H1 (cell line): Measurements from ENCODE around the gene IGSF1. TPM values are rescaled to one million over a fixed set of nuclear protein-coding genes. Genes with fewer than 3 reads are reported as not detected.

Experiments
- CTCF ChIA-PET: fragments of 300-600 bp; sonication (Branson Sonifier 250); formaldehyde crosslinking; loops from one replicate; lab custom pipeline; 2021; ENCODE audit not compliant: partially characterized antibody; lab: Charles Lee
- POLR2A ChIA-PET: fragments of 300-600 bp; sonication (Branson Sonifier 250); formaldehyde crosslinking; loops from one replicate; lab custom pipeline; 2021; ENCODE audit warnings: inconsistent platforms; ENCODE audit not compliant: partially characterized antibody; lab: Charles Lee
- DNase-seq, 2 experiments: peaks; one replicate each; pipeline versions ENCODE4 v3.0.0 to v3.0.0-alpha.2; 2010 to 2022; ENCODE audit warnings: low spot score in 2 of 2, low read depth in 1 of 2, mixed read lengths in 1 of 2
- FAIRE-seq: peaks from 2 replicates; lab custom pipeline; 2011; peaks lifted over from hg19 to GRCh38; lab: Jason Lieb, UNC
- H2AFZ ChIP-seq: 2 replicates; pipeline ENCODE4 v1.8.1; 2012; ENCODE audit warnings: low read length, inconsistent platforms
- H2AK5ac ChIP-seq: 2 replicates; pipeline ENCODE4 v1.6.1; 2013; ENCODE audit warnings: low read depth, low read length
- H2BK120ac ChIP-seq: replicated peaks from 2 replicates; pipeline ENCODE3; 2013; ENCODE audit warnings: low read depth, low read length, inconsistent platforms
- H2BK12ac ChIP-seq: 2 replicates; pipeline ENCODE4 v1.6.1; 2013; ENCODE audit warnings: low read depth, low read length
- H2BK15ac ChIP-seq: 2 replicates; pipeline ENCODE4 v1.6.1; 2013; ENCODE audit warnings: low read length
- H2BK20ac ChIP-seq: 2 replicates; pipeline ENCODE4 v1.6.1; 2013; ENCODE audit warnings: low read length
- H2BK5ac ChIP-seq: 2 replicates; pipeline ENCODE4 v1.6.1; 2013; ENCODE audit warnings: low read depth, low read length
- H3K14ac ChIP-seq: 2 replicates; pipeline ENCODE4 v1.6.1; 2013; ENCODE audit warnings: inconsistent platforms; ENCODE audit not compliant: insufficient read length
- H3K18ac ChIP-seq: 2 replicates; pipeline ENCODE4 v1.6.1; 2013; ENCODE audit warnings: low read length; ENCODE audit errors: extremely low read depth
- H3K23ac ChIP-seq: 2 replicates; pipeline ENCODE4 v1.6.1; 2013; ENCODE audit warnings: inconsistent platforms; ENCODE audit not compliant: insufficient read length
- H3K23me2 ChIP-seq: 2 replicates; pipeline ENCODE4 v1.6.1; 2013; ENCODE audit warnings: low read depth, low read length
- H3K27ac ChIP-seq: 2 replicates; pipeline ENCODE4 v1.6.1; 2011; ENCODE audit warnings: low read depth, low read length, inconsistent platforms
- H3K27me3 ChIP-seq, 4 experiments: replicated peaks in 1 of 4; 1 replicate in 1 of 4; 2 replicates in 3 of 4; pipeline versions ENCODE4 v1.6.1 to v1.8.1; 2011 to 2013; ENCODE audit warnings: low read length in 3 of 4, mild to moderate bottlenecking in 3 of 4, inconsistent platforms in 2 of 4, mixed read lengths in 2 of 4, moderate library complexity in 1 of 4; ENCODE audit not compliant: control insufficient read depth in 3 of 4, insufficient read depth in 3 of 4; ENCODE audit errors: extremely low read depth in 1 of 4
- H3K36me3 ChIP-seq, 4 experiments: 2 replicates each; pipeline versions ENCODE4 v1.6.1 to v1.8.1; 2011 to 2013; ENCODE audit warnings: mild to moderate bottlenecking in 4 of 4, low read length in 3 of 4, moderate library complexity in 2 of 4, control low read depth in 1 of 4, inconsistent platforms in 1 of 4; ENCODE audit not compliant: insufficient read depth in 4 of 4, control insufficient read depth in 2 of 4
- H3K4ac ChIP-seq: replicated peaks from 2 replicates; pipeline ENCODE3; 2013; ENCODE audit warnings: low read length, low read depth, mixed read lengths, inconsistent platforms; ENCODE audit not compliant: insufficient read length
- H3K4me1 ChIP-seq, 4 experiments: replicated peaks in 1 of 4; 1 replicate in 1 of 4; 2 replicates in 3 of 4; pipeline versions ENCODE4 v1.6.1 to v1.8.1; 2011 to 2013; ENCODE audit warnings: low read length in 3 of 4, inconsistent platforms in 2 of 4, mixed read lengths in 1 of 4; ENCODE audit not compliant: insufficient read depth in 4 of 4, control insufficient read depth in 3 of 4
- H3K4me2 ChIP-seq, 2 experiments: 2 replicates each; pipeline versions ENCODE4 v1.6.1 to v1.8.1; 2011 to 2013; ENCODE audit warnings: low read depth in 2 of 2, low read length in 2 of 2, control low read depth in 1 of 2, inconsistent platforms in 1 of 2, mild to moderate bottlenecking in 1 of 2; ENCODE audit not compliant: insufficient read depth in 1 of 2
- H3K4me3 ChIP-seq, 4 experiments: fragments of 200-600, 300-600 bp in 1 of 4; sonication (generic), shearing (Covaris generic), sonication (Bioruptor Twin) in 1 of 4; 2 replicates each; pipeline versions ENCODE4 v1.5.1 to v1.8.1; 2011 to 2016; ENCODE audit warnings: low read length in 4 of 4, low read depth in 3 of 4, control low read depth in 2 of 4, inconsistent platforms in 2 of 4, mild to moderate bottlenecking in 2 of 4, mixed read lengths in 1 of 4, moderate library complexity in 1 of 4; ENCODE audit not compliant: insufficient read depth in 2 of 4; ENCODE audit errors: extremely low read depth in 1 of 4
- H3K56ac ChIP-seq: replicated peaks from 2 replicates; pipeline ENCODE3; 2013; ENCODE audit warnings: low read depth, mild to moderate bottlenecking, mixed read lengths, low read length, inconsistent platforms; ENCODE audit not compliant: insufficient read length
- H3K79me1 ChIP-seq: 2 replicates; pipeline ENCODE4 v1.6.1; 2013; ENCODE audit warnings: low read depth, low read length, control low read depth
- H3K79me2 ChIP-seq, 2 experiments: 2 replicates each; pipeline versions ENCODE4 v1.6.1 to v1.8.1; 2012 to 2013; ENCODE audit warnings: low read length in 2 of 2, mild to moderate bottlenecking in 2 of 2, inconsistent platforms in 1 of 2; ENCODE audit not compliant: insufficient read depth in 2 of 2, control insufficient read depth in 1 of 2
- H3K9ac ChIP-seq, 4 experiments: replicated peaks in 1 of 4; 1 replicate in 1 of 4; 2 replicates in 3 of 4; pipeline versions ENCODE4 v1.6.1 to v1.8.1; 2011 to 2013; ENCODE audit warnings: low read depth in 3 of 4, low read length in 3 of 4, control low read depth in 2 of 4, mild to moderate bottlenecking in 2 of 4, moderate library complexity in 2 of 4, inconsistent platforms in 1 of 4; ENCODE audit errors: extremely low read depth in 1 of 4
- H3K9me3 ChIP-seq, 2 experiments: 2 replicates each; pipeline versions ENCODE4 v1.6.1 to v1.8.1; 2012 to 2013; ENCODE audit warnings: mild to moderate bottlenecking in 2 of 2, moderate library complexity in 2 of 2, control low read depth in 1 of 2, inconsistent platforms in 1 of 2, low read depth in 1 of 2, low read length in 1 of 2, mixed read lengths in 1 of 2; ENCODE audit not compliant: insufficient read depth in 2 of 2
- H4K20me1 ChIP-seq, 2 experiments: replicated peaks in 1 of 2; 2 replicates each; pipeline versions ENCODE3 to v1.8.1; 2011 to 2013; ENCODE audit warnings: inconsistent platforms in 2 of 2, low read length in 2 of 2, mild to moderate bottlenecking in 1 of 2; ENCODE audit not compliant: insufficient read depth in 2 of 2, control insufficient read depth in 1 of 2
- H4K5ac ChIP-seq: 2 replicates; pipeline ENCODE4 v1.6.1; 2013; ENCODE audit warnings: low read length, low read depth, mixed read lengths, inconsistent platforms; ENCODE audit not compliant: insufficient read length
- H4K8ac ChIP-seq: 2 replicates; pipeline ENCODE4 v1.8.0; 2013; ENCODE audit warnings: mild to moderate bottlenecking, moderate library complexity, low read length, inconsistent platforms; ENCODE audit not compliant: insufficient read depth; ENCODE audit errors: extremely low read depth
- H4K91ac ChIP-seq: replicated peaks from 2 replicates; pipeline ENCODE3; 2013; ENCODE audit warnings: low read length, mixed read lengths, inconsistent platforms; ENCODE audit not compliant: insufficient read length
- JUND ChIP-seq: IDR thresholded peaks from 2 replicates; pipeline ENCODE4 v1.6.1; 2011; ENCODE audit warnings: mild to moderate bottlenecking, improper control_type of control experiment, low read length
- RAD21 ChIP-seq, 2 experiments: IDR thresholded peaks in 1 of 2; conservative IDR thresholded peaks in 1 of 2; 2 replicates each; pipeline ENCODE4 v1.6.1; 2011; ENCODE audit warnings: low read depth in 2 of 2, low read length in 2 of 2, improper control_type of control experiment in 1 of 2, inconsistent platforms in 1 of 2, mild to moderate bottlenecking in 1 of 2, moderate library complexity in 1 of 2
- SIN3A ChIP-seq, 2 experiments: IDR thresholded peaks in 1 of 2; conservative IDR thresholded peaks in 1 of 2; 2 replicates each; pipeline ENCODE4 v1.6.1; 2011 to 2012; ENCODE audit warnings: low read length in 2 of 2, improper control_type of control experiment in 1 of 2, low read depth in 1 of 2, mild to moderate bottlenecking in 1 of 2
- SP1 ChIP-seq: IDR thresholded peaks from 2 replicates; pipeline ENCODE4 v1.6.1; 2011; ENCODE audit warnings: low read depth, low read length
- WGBS, 2 experiments: shearing (Covaris generic) in 1 of 2; methylation state at CpG; one replicate each; pipeline versions ENCODE4 v1.1.6 to v1.1.7; 2013 to 2015; ENCODE audit warnings: low lambda C conversion rate in 2 of 2, mixed read lengths in 2 of 2, inconsistent platforms in 1 of 2, low coverage in 1 of 2, missing lambda C conversion rate in 1 of 2; ENCODE audit not compliant: insufficient replicate concordance in 2 of 2, insufficient coverage in 1 of 2, insufficient read length in 1 of 2; ENCODE audit errors: extremely low coverage in 1 of 2, missing lambda C conversion rate in 1 of 2; 5-methylcytosine and 5-hydroxymethylcytosine counted together
- polyA plus RNA-seq, 7 experiments: library from polyadenylated mRNA; depleted of rRNA in 3 of 7; stranded (reverse) in 5 of 7; unstranded in 2 of 7; fragments of >200 nt in 5 of 7; fragments of 200-250 nt in 2 of 7; gene quantifications; 1 replicate in 5 of 7; 2 replicates in 1 of 7; 4 replicates in 1 of 7; pipeline versions ENCODE4 v1.2.1 to v1.2.3, GENCODE V29; 2011 to 2013; ENCODE audit warnings: missing spikeins in 2 of 7, mixed read lengths in 2 of 7
- total RNA-seq: library from RNA; stranded (reverse); fragmentation: NEBNext Ultra II Directional; extraction: Animal tissue kit (Norgen Biotek cat#: 25700); gene quantifications from 2 replicates; pipeline ENCODE4 v1.2.1, GENCODE V29; 2021

Gene IGSF1
- total and polyA plus RNA-seq, 2 of the 8 experiments (the other 6 are each of a cell fraction or from before 2014, with no cell fraction given): 23.1 to 39.9 TPM

DNA sequence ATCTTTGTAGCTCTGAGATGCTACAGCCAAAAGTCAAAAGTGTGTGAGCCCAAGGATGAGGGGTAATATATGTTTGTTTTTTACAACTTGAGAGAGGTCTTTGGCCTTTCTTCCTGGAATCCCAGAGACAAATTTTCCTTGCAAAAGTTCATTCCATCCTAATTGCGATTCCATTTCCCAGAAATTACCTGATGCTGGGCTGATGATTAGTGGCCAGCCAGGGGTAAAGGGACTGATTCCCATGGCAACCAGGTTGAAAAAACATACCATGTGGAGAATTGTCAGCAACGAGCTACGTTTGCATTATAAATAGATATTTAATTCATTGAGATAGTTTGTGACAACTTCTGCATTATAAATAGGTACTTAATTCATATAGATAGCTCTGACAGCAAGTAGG is 17.8 kb downstream of the IGSF1 start:
- Histone ChIP-seq H3K79me2 (no peaks in the 10 kb centered on the region), H3K9ac (no peak overlapping the region), H3K18ac (no peak overlapping the region), H4K91ac (no peak overlapping the region), H3K4me3 (no peak overlapping the region), H2AFZ (no peak overlapping the region), H3K56ac (no peak overlapping the region), H3K36me3 (peaks cover 0 to 4% (median 0%) of the 10 kb centered on the region in 4 experiments; a peak in 2 of 8 replicates), H3K23ac (no peak overlapping the region), H4K20me1 (no peaks in the 10 kb centered on the region), H3K4me1 (peaks cover 0 to 3% (median 0%) of the 10 kb centered on the region in 4 experiments; a peak in 1 of 7 replicates), H3K4me2 (no peak overlapping the region), H2AK5ac (no peak overlapping the region), H3K27ac (no peak overlapping the region), H3K9me3 (no peaks in the 10 kb centered on the region; a peak in 1 of 4 replicates), H3K14ac (no peak overlapping the region), H2BK20ac (no peak overlapping the region), H4K5ac (no peak overlapping the region), H2BK5ac (no peak overlapping the region), H3K4ac (no peak overlapping the region), H3K79me1 (no peaks in the 10 kb centered on the region), H3K23me2 (no peaks in the 10 kb centered on the region), H2BK12ac (no peak overlapping the region), H4K8ac (no peak overlapping the region), H2BK120ac (no peak overlapping the region), H2BK15ac (no peak overlapping the region), H3K27me3 (no peaks in the 10 kb centered on the region)
- ChIA-PET CTCF (interaction anchor here (1.0 to 1.2 kb wide), 3 partner anchors 9 to 158 kb away, joined by 3 to 5 read pairs (median 3); no protein-coding TSS in a partner anchor), POLR2A (interaction anchor here (1.2 kb wide), 1 partner anchor 20 kb away, joined by 4 read pairs; no protein-coding TSS in a partner anchor)
- FAIRE-seq (peak; percentile 73), DNase-seq (no peak)
- TF ChIP-seq SIN3A (conservative IDR thresholded peaks at IDR 0.05 in 1 of 2, IDR thresholded peaks at IDR 0.05 in 1 of 2; ENCODE audit: low read depth in 1 of 2, low read length in 2 of 2) (no peak), RAD21 (IDR thresholded peaks at IDR 0.05 in 1 of 2, conservative IDR thresholded peaks at IDR 0.05 in 1 of 2; ENCODE audit: low read depth in 2 of 2, low read length in 2 of 2) (no peak; a peak in 1 of 4 replicates), SP1 (peak; percentile 90), JUND (no peak)
- 79% methylated on average over 1 of the region's 3 CpGs; no CpG with 5 or more reads in 1 of the 2 experiments for WGBS, 2 experiments
